ENCODE data around the gene AP5Z1. TPM values are rescaled to one million over a fixed set of nuclear protein-coding genes. Genes with fewer than 3 reads are reported as not detected.
A peak's percentile ranks its signal among the peaks of the same experiment; 100 is the strongest.
"Not testable (repeated sequence)": the region's sequence is repeated elsewhere in the genome, so short reads cannot be mapped to it uniquely, and the experiment has no call there.

AP5Z1 gene
- total RNA-seq, 1 experiment from 2014 or later, result 44.0 TPM

DNA sequence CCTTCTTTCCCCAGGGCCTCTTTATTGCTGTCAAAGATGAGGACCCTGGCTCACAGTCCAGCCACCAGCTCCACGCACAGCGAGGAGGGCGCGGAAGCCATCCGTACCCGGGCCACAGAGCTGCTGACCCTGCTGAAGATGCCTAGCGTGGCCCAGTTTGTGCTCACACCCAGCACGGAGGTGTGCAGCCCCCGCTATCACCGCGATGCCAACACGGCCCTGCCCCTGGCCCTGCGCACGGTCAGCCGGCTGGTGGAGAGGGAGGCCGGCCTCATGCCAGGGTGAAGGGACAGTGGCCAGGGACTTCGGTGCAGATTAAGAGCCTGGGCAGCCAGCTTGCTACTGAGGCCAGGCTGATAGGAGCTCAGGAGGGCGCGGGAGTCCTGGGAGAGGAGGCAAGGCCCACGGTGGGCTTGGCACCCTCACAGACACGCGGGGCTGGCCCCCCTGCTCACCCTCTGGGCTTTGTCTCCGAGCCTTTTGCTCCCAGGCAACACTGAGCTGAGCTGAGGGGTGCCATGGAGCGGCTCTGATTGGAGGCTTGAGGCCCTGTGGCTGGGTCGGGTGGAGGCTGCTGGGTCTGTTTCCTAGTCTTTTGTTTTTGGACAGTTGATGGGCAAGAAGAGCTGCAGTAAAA is 15.8 kb downstream of the AP5Z1 start:
- no peak for TF ChIP-seq EZH2 (IDR thresholded peaks at IDR 0.05; ENCODE audit: low read depth)
- TF ChIP-seq, protein P1, sequence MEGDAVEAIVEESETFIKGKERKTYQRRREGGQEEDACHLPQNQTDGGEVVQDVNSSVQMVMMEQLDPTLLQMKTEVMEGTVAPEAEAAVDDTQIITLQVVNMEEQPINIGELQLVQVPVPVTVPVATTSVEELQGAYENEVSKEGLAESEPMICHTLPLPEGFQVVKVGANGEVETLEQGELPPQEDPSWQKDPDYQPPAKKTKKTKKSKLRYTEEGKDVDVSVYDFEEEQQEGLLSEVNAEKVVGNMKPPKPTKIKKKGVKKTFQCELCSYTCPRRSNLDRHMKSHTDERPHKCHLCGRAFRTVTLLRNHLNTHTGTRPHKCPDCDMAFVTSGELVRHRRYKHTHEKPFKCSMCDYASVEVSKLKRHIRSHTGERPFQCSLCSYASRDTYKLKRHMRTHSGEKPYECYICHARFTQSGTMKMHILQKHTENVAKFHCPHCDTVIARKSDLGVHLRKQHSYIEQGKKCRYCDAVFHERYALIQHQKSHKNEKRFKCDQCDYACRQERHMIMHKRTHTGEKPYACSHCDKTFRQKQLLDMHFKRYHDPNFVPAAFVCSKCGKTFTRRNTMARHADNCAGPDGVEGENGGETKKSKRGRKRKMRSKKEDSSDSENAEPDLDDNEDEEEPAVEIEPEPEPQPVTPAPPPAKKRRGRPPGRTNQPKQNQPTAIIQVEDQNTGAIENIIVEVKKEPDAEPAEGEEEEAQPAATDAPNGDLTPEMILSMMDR (conservative IDR thresholded peaks at IDR 0.05), result no peak
- 0 out of 2 replicates have a peak, but pooled peaks cover under 1% of the 10 kb centered on the region for H3F3A ChIP-seq (ENCODE audit: insufficient read depth, low read depth)
- no peaks in the 10 kb centered on the region for H3K9me2 ChIP-seq (ENCODE audit: insufficient read depth)
- no peaks in the 10 kb centered on the region for H3K9me3 ChIP-seq (ENCODE audit: insufficient read depth, low read depth)
- BruUV-seq (replicated peaks), result no TSS peak
- H3K4me2 ChIP-seq, result no peak overlapping the region
- peaks cover 7% of the 10 kb centered on the region; the same call in 1 of the 2 replicates for H3K4me1 ChIP-seq (replicated peaks; ENCODE audit: insufficient read depth)
- no peak overlapping the region for H3K27ac ChIP-seq
- no peaks in the 10 kb centered on the region for H3K36me3 ChIP-seq (ENCODE audit: low read depth)
- no peaks in the 10 kb centered on the region for H3K27me3 ChIP-seq (ENCODE audit: insufficient read depth, low read depth)
- POLR2A ChIA-PET (ENCODE audit: unreplicated experiment), result no interaction called here
- no peak for DNase-seq
- peaks cover 10% of the 10 kb centered on the region; the same call in 1 of the 2 replicates for H4K20me1 ChIP-seq (ENCODE audit: insufficient read depth)
- intact Hi-C loops (cut with micrococcal nuclease; ENCODE audit: unreplicated experiment), result no loop called here
- CTCF ChIA-PET, result no interaction called here
- no peak overlapping the region for H3K4me3 ChIP-seq
- no peaks in the 10 kb centered on the region for H3K79me2 ChIP-seq (ENCODE audit: low read depth)
- H2AFZ ChIP-seq, result no peak overlapping the region

DNA sequence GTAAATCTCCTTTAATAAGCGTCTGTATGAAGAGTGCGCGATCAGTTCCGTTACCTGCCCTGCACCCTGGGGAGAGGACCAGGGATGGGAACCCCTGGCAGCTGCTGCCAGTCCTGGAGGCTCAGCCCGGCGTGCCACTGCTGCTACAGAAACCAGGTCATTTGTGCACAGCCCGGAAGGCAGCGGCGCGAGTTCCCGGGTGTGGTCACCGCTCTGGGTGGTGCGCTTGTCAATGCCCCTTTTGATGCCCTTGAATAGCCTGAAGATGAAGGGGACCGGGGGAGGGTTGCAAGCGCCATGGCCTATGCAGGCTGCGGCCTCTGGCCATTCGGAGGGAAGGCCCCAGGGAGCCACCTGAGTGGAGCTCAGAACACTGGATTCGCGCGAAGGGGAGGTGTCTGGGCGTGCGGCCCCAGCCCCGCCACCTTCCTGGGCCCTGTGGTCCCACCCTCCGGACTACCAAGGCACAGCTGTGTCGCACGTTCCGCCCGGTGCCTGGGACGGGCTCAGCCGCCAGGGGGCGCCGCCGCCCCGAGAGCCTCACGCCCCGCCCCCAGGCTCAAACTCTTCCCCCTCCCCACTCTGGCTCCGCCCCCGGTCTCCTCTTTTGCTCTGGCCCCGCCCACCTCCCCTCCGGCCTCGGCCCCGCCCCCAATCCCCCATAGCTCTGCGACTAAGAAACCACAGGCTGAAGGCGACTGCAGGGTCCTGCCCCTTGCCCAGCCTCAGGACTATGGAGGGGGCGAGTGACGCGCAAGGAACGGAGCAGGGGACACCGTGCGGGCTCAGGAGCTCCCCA is 16.5 kb downstream of the AP5Z1 start:
- H3K9me3 ChIP-seq (ENCODE audit: insufficient read depth, low read depth), result no peaks in the 10 kb centered on the region
- no peaks in the 10 kb centered on the region for H3K9me2 ChIP-seq (ENCODE audit: insufficient read depth)
- H3K4me3 ChIP-seq, result no peak overlapping the region
- no peaks in the 10 kb centered on the region for H3K27me3 ChIP-seq (ENCODE audit: insufficient read depth, low read depth)
- peaks cover 7% of the 10 kb centered on the region; the same call in 1 of the 2 replicates for H3K4me1 ChIP-seq (replicated peaks; ENCODE audit: insufficient read depth)
- no peak for DNase-seq
- H4K20me1 ChIP-seq (ENCODE audit: insufficient read depth), result peaks cover 10% of the 10 kb centered on the region; the same call in 1 of the 2 replicates
- no peak for TF ChIP-seq EZH2 (IDR thresholded peaks at IDR 0.05; ENCODE audit: low read depth)
- TF ChIP-seq, protein P1 (conservative IDR thresholded peaks at IDR 0.05), result peak; percentile 45
- no peak overlapping the region for H3K27ac ChIP-seq
- CTCF ChIA-PET, result no interaction called here
- no peak overlapping the region for H3K4me2 ChIP-seq
- H2AFZ ChIP-seq, result no peak overlapping the region
- intact Hi-C loops (cut with micrococcal nuclease; ENCODE audit: unreplicated experiment), result no loop called here
- no peaks in the 10 kb centered on the region for H3K79me2 ChIP-seq (ENCODE audit: low read depth)
- no TSS peak for BruUV-seq (replicated peaks)
- H3K36me3 ChIP-seq (ENCODE audit: low read depth), result no peaks in the 10 kb centered on the region
- POLR2A ChIA-PET (ENCODE audit: unreplicated experiment), result no interaction called here
- H3F3A ChIP-seq (ENCODE audit: insufficient read depth, low read depth), result 0 out of 2 replicates have a peak, but pooled peaks cover 6% of the 10 kb centered on the region

- peaks cover 10% of the 10 kb centered on the region; the same call in 1 of the 2 replicates for H4K20me1 ChIP-seq (ENCODE audit: insufficient read depth)
- CTCF ChIA-PET, result no interaction called here
- no peak overlapping the region for H2AFZ ChIP-seq
- H3K79me2 ChIP-seq (ENCODE audit: low read depth), result no peaks in the 10 kb centered on the region
- DNase-seq, result no peak
- H3F3A ChIP-seq (ENCODE audit: insufficient read depth, low read depth), result peaks cover 10% of the 10 kb centered on the region; the same call in 1 of the 2 replicates
- H3K27ac ChIP-seq, result no peak overlapping the region
- H3K4me1 ChIP-seq (replicated peaks; ENCODE audit: insufficient read depth), result peaks cover 7% of the 10 kb centered on the region; the same call in 1 of the 2 replicates
- H3K9me2 ChIP-seq (ENCODE audit: insufficient read depth), result no peaks in the 10 kb centered on the region
- TF ChIP-seq, protein P1 (conservative IDR thresholded peaks at IDR 0.05), result no peak
- no peak for TF ChIP-seq EZH2 (IDR thresholded peaks at IDR 0.05; ENCODE audit: low read depth)
- no peaks in the 10 kb centered on the region for H3K27me3 ChIP-seq (ENCODE audit: insufficient read depth, low read depth)
- H3K9me3 ChIP-seq (ENCODE audit: insufficient read depth, low read depth), result no peaks in the 10 kb centered on the region
- no TSS peak for BruUV-seq (replicated peaks)
- no peak overlapping the region for H3K4me2 ChIP-seq
- H3K36me3 ChIP-seq (ENCODE audit: low read depth), result no peaks in the 10 kb centered on the region
- POLR2A ChIA-PET (ENCODE audit: unreplicated experiment), result no interaction called here
- intact Hi-C loops (cut with micrococcal nuclease; ENCODE audit: unreplicated experiment), result no loop called here
- H3K4me3 ChIP-seq, result no peak overlapping the region
Observed at GRCh38 chr7:4792537-4793126, 17.2 kb downstream of the AP5Z1 start.

GRCh38 chr7:4793385-4793993 is 18.1 kb downstream of the AP5Z1 start:
- POLR2A ChIA-PET (ENCODE audit: unreplicated experiment), result not testable (repeated sequence)

More at GRCh38 chr7:4793385-4793993, 18.1 kb downstream of the AP5Z1 start:
- CTCF ChIA-PET; H3K9me3 ChIP-seq (ENCODE audit: insufficient read depth, low read depth); H4K20me1 ChIP-seq (ENCODE audit: insufficient read depth); H3K36me3 ChIP-seq (ENCODE audit: low read depth); H3K79me2 ChIP-seq (ENCODE audit: low read depth); BruUV-seq (replicated peaks); H3K4me3 ChIP-seq; H3K27me3 ChIP-seq (ENCODE audit: insufficient read depth, low read depth); H3K4me1 ChIP-seq (replicated peaks; ENCODE audit: insufficient read depth); H3K9me2 ChIP-seq (ENCODE audit: insufficient read depth); intact Hi-C loops (cut with micrococcal nuclease; ENCODE audit: unreplicated experiment); H3K27ac ChIP-seq; H2AFZ ChIP-seq; DNase-seq; H3K4me2 ChIP-seq: not testable (repeated sequence)
- peaks cover 11% of the 10 kb centered on the region; the same call in 1 of the 2 replicates for H3F3A ChIP-seq (ENCODE audit: insufficient read depth, low read depth)

All from PC-9 (cell line).